GM23338 (cell line): ENCODE data around the gene CDH18. TPM values are rescaled to one million over a fixed set of nuclear protein-coding genes. Genes with fewer than 3 reads are reported as not detected.

Source experiments
- ATAC-seq: fragments of 200-7000 bp; cut with Tn5 transposase; 3 replicates; pipeline ENCODE4 v1.9.1; 2020
- DNase-seq: peaks from one replicate; pipeline ENCODE4 v3.0.0-alpha.2; 2015; ENCODE audit warnings: low spot score
- H2AFZ ChIP-seq: fragments of 200-600 bp; sonication (generic); 2 replicates; pipeline ENCODE4 v1.8.0; 2016; ENCODE audit warnings: antibody characterized with exemption, mild to moderate bottlenecking, moderate library complexity
- H3F3A ChIP-seq: fragments of 200-600 bp; sonication (generic); replicated peaks from 2 replicates; pipeline ENCODE4 v1.8.0; 2017; ENCODE audit warnings: antibody characterized with exemption, mixed run types, low read depth
- H3K27ac ChIP-seq: fragments of 200-600 bp; sonication (generic); 2 replicates; pipeline ENCODE4 v1.6.1; 2016; ENCODE audit warnings: low read depth
- H3K27me3 ChIP-seq: fragments of 200-600 bp; sonication (generic); 2 replicates; pipeline ENCODE4 v1.8.0; 2016; ENCODE audit warnings: mild to moderate bottlenecking, mixed run types, moderate library complexity; ENCODE audit not compliant: insufficient read depth
- H3K36me3 ChIP-seq: fragments of 200-600 bp; sonication (generic); 2 replicates; pipeline ENCODE4 v1.8.0; 2016; ENCODE audit warnings: mild to moderate bottlenecking; ENCODE audit not compliant: insufficient read depth
- H3K4me1 ChIP-seq: fragments of 200-600 bp; sonication (generic); 2 replicates; pipeline ENCODE4 v1.8.0; 2016; ENCODE audit warnings: mild to moderate bottlenecking, moderate library complexity; ENCODE audit not compliant: insufficient read depth
- H3K4me2 ChIP-seq: fragments of 200-600 bp; sonication (generic); 2 replicates; pipeline ENCODE4 v1.7.1; 2017; ENCODE audit warnings: mixed run types
- H3K4me3 ChIP-seq: fragments of 200-600 bp; sonication (generic); 2 replicates; pipeline ENCODE4 v1.6.1; 2016; ENCODE audit warnings: mixed run types
- H3K79me2 ChIP-seq: fragments of 200-600 bp; sonication (generic); replicated peaks from 2 replicates; pipeline ENCODE4 v1.8.0; 2017; ENCODE audit warnings: mild to moderate bottlenecking; ENCODE audit not compliant: insufficient read depth
- H3K9me2 ChIP-seq: fragments of 200-600 bp; sonication (generic); 2 replicates; pipeline ENCODE4 v1.8.0; 2017; ENCODE audit not compliant: insufficient read depth
- H4K20me1 ChIP-seq: fragments of 200-600 bp; sonication (generic); replicated peaks from 2 replicates; pipeline ENCODE4 v1.8.0; 2017; ENCODE audit warnings: mild to moderate bottlenecking; ENCODE audit not compliant: insufficient read depth
- H3K27ac Mint-ChIP-seq: 2 replicates; pipeline ENCODE4 v1.8.0; 2020; ENCODE audit warnings: inconsistent platforms, mild to moderate bottlenecking, moderate library complexity, mixed read lengths
- H3K27me3 Mint-ChIP-seq: 3 replicates; pipeline ENCODE4 v1.8.0; 2022; ENCODE audit warnings: low read depth, mild to moderate bottlenecking, moderate library complexity, mixed read lengths, inconsistent platforms; ENCODE audit not compliant: insufficient read depth, poor library complexity
- H3K36me3 Mint-ChIP-seq: 3 replicates; pipeline ENCODE4 v1.8.0; 2021; ENCODE audit warnings: low read depth, mild to moderate bottlenecking, inconsistent platforms, moderate library complexity, mixed read lengths
- H3K4me1 Mint-ChIP-seq: 3 replicates; pipeline ENCODE4 v1.8.0; 2020; ENCODE audit warnings: mild to moderate bottlenecking, inconsistent platforms, mixed read lengths
- H3K4me3 Mint-ChIP-seq: 3 replicates; pipeline ENCODE4 v1.8.0; 2021; ENCODE audit warnings: moderate library complexity, mild to moderate bottlenecking, inconsistent platforms, mixed read lengths
- H3K9me3 Mint-ChIP-seq: 3 replicates; pipeline ENCODE4 v1.8.0; 2020; ENCODE audit warnings: moderate library complexity, mild to moderate bottlenecking, inconsistent platforms, mixed read lengths
- CREB1 ChIP-seq: fragments of 250-450 bp; sonication (Bioruptor Pico); IDR thresholded peaks from 2 replicates; pipeline ENCODE4 v1.5.0; 2020; ENCODE audit warnings: low read depth, mild to moderate bottlenecking, moderate library complexity
- EZH2 ChIP-seq: fragments of 200-600 bp; sonication (generic); IDR thresholded peaks from one replicate; pipeline ENCODE4 v1.8.0; 2017; ENCODE audit warnings: antibody characterized with exemption, mild to moderate bottlenecking, low read depth; ENCODE audit not compliant: unreplicated experiment
- EZH2phosphoT487 ChIP-seq: fragments of 200-600 bp; sonication (generic); IDR thresholded peaks from one replicate; pipeline ENCODE4 v1.8.1; 2018; ENCODE audit warnings: antibody characterized with exemption; ENCODE audit not compliant: unreplicated experiment
- JUNB ChIP-seq: IDR thresholded peaks from one replicate; pipeline ENCODE4 v1.6.1; 2016; ENCODE audit warnings: antibody characterized with exemption; ENCODE audit not compliant: unreplicated experiment
- NANOG ChIP-seq: IDR thresholded peaks from 2 replicates; pipeline ENCODE4 v1.6.1; 2016; ENCODE audit warnings: antibody characterized with exemption, borderline replicate concordance
- POLR2AphosphoS5 ChIP-seq: IDR thresholded peaks from 2 replicates; pipeline ENCODE4 v1.6.1; 2016; ENCODE audit warnings: antibody characterized with exemption, low read depth
- STAT1 ChIP-seq: IDR thresholded peaks from one replicate; pipeline ENCODE4 v1.6.1; 2016; ENCODE audit warnings: antibody characterized with exemption; ENCODE audit not compliant: unreplicated experiment
- ZNF114 ChIP-seq: fragments of 250-450 bp; sonication (Bioruptor Pico); IDR thresholded peaks from 2 replicates; pipeline ENCODE4 v1.5.0; 2020; ENCODE audit warnings: mild to moderate bottlenecking, moderate library complexity
- ZNF331 ChIP-seq: fragments of 250-450 bp; sonication (Bioruptor Pico); IDR thresholded peaks from 2 replicates; pipeline ENCODE4 v1.5.0; 2020; ENCODE audit warnings: low read depth, mild to moderate bottlenecking, moderate library complexity
- polyA plus RNA-seq: library from polyadenylated mRNA; unstranded; fragments of >200 nt; fragmentation: Nextera tagmentation; extraction: Ambion mirVana; gene quantifications from 2 replicates; pipeline ENCODE4 v1.2.1, GENCODE V29; 2016
- total RNA-seq: library from RNA; depleted of rRNA; stranded (reverse); fragments of >200 nt; shearing (Covaris generic); gene quantifications from 2 replicates; pipeline ENCODE4 v1.2.3, GENCODE V29; 2014
- TF ChIP-seq, protein P1 (sequence below): fragments of 250-450 bp; sonication (Bioruptor Pico); IDR thresholded peaks from 2 replicates; pipeline ENCODE4 v1.5.0; 2020; ENCODE audit warnings: mild to moderate bottlenecking, moderate library complexity
- TF ChIP-seq, protein P2 (sequence below), 2 experiments: fragments of 200-600 bp in 1 of 2; sonication (generic) in 1 of 2; conservative IDR thresholded peaks; 2 replicates each; pipeline versions ENCODE4 v1.5.1 to v1.6.1; 2016 to 2017; ENCODE audit warnings: antibody characterized with exemption in 2 of 2, low read depth in 2 of 2, mild to moderate bottlenecking in 2 of 2, moderate library complexity in 1 of 2
- TF ChIP-seq, protein P3 (sequence below): IDR thresholded peaks from one replicate; pipeline ENCODE4 v1.6.1; 2018; ENCODE audit warnings: antibody characterized with exemption; ENCODE audit not compliant: unreplicated experiment
- TF ChIP-seq, protein P4 (sequence below): IDR thresholded peaks from 2 replicates; pipeline ENCODE4 v1.6.1; 2016; ENCODE audit warnings: antibody characterized with exemption

Gene CDH18
- total and polyA plus RNA-seq, 2 experiments from 2014 or later = 1.3 TPM; not detected in 1

DNA sequence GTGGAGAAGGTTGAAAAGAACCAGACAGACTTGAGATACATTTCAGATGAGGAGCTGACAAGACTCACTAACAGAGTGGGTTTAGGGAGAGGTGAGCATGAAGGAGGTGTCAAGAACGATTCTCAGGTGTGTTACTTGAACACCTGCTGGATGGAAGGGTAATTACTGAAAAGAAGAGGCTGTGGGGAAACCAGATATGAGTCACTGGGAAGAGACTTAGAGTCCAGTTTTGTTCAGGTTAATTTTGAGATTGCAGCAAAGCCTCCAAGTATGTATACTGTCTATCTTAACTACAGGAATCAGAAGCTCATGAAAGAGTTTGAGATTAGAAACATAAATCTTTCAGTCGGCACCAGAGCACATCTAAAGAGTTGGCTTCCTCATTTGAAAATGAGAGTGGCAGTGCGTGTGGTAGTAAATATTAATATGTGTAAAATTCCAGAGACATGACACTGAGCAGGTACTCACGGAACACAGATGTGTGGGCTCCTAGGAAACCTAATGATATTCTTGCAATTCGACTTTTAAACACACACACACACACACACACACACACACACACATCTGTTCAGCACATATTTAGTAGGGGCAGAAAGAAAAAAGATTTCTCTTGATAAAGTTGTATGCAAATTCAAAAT, 197.1 kb downstream of the CDH18 start (continued):
- TF ChIP-seq, protein P1, sequence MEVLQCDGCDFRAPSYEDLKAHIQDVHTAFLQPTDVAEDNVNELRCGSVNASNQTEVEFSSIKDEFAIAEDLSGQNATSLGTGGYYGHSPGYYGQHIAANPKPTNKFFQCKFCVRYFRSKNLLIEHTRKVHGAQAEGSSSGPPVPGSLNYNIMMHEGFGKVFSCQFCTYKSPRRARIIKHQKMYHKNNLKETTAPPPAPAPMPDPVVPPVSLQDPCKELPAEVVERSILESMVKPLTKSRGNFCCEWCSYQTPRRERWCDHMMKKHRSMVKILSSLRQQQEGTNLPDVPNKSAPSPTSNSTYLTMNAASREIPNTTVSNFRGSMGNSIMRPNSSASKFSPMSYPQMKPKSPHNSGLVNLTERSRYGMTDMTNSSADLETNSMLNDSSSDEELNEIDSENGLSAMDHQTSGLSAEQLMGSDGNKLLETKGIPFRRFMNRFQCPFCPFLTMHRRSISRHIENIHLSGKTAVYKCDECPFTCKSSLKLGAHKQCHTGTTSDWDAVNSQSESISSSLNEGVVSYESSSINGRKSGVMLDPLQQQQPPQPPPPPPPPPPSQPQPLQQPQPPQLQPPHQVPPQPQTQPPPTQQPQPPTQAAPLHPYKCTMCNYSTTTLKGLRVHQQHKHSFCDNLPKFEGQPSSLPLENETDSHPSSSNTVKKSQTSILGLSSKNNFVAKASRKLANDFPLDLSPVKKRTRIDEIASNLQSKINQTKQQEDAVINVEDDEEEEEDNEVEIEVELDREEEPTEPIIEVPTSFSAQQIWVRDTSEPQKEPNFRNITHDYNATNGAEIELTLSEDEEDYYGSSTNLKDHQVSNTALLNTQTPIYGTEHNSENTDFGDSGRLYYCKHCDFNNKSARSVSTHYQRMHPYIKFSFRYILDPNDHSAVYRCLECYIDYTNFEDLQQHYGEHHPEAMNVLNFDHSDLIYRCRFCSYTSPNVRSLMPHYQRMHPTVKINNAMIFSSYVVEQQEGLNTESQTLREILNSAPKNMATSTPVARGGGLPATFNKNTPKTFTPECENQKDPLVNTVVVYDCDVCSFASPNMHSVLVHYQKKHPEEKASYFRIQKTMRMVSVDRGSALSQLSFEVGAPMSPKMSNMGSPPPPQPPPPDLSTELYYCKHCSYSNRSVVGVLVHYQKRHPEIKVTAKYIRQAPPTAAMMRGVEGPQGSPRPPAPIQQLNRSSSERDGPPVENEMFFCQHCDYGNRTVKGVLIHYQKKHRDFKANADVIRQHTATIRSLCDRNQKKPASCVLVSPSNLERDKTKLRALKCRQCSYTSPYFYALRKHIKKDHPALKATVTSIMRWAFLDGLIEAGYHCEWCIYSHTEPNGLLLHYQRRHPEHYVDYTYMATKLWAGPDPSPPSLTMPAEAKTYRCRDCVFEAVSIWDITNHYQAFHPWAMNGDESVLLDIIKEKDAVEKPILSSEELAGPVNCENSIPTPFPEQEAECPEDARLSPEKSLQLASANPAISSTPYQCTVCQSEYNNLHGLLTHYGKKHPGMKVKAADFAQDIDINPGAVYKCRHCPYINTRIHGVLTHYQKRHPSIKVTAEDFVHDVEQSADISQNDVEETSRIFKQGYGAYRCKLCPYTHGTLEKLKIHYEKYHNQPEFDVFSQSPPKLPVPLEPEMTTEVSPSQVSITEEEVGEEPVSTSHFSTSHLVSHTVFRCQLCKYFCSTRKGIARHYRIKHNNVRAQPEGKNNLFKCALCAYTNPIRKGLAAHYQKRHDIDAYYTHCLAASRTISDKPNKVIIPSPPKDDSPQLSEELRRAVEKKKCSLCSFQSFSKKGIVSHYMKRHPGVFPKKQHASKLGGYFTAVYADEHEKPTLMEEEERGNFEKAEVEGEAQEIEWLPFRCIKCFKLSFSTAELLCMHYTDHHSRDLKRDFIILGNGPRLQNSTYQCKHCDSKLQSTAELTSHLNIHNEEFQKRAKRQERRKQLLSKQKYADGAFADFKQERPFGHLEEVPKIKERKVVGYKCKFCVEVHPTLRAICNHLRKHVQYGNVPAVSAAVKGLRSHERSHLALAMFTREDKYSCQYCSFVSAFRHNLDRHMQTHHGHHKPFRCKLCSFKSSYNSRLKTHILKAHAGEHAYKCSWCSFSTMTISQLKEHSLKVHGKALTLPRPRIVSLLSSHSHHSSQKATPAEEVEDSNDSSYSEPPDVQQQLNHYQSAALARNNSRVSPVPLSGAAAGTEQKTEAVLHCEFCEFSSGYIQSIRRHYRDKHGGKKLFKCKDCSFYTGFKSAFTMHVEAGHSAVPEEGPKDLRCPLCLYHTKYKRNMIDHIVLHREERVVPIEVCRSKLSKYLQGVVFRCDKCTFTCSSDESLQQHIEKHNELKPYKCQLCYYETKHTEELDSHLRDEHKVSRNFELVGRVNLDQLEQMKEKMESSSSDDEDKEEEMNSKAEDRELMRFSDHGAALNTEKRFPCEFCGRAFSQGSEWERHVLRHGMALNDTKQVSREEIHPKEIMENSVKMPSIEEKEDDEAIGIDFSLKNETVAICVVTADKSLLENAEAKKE (CRISPR knock-in tag) = no peak

DNA sequence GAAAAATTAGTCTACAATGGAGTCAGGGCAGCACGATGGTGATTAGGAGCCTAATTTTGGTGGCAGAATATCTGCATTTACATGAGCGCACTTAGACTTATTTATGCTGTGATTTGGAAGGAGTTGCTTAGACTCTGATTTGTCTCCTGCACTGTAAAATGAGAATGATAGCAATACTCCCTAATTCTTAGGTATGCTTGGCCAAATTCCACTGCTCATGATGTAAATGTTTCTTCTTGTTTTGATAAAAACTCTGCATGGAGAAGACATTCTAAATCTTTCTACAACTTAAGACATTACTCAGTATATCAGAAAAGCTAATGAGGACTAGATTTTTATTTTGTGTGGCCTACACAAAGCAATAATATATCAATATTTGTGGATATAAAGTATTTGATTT, 205.4 kb downstream of the CDH18 start:
- no peak overlapping the region for H3K4me2 ChIP-seq
- no peak for ATAC-seq
- no peaks in the 10 kb centered on the region for H3K36me3 ChIP-seq
- no peak overlapping the region for H3K4me3 ChIP-seq
- Mint-ChIP-seq H3K4me3 (no peak overlapping the region), H3K27me3 (no peaks in the 10 kb centered on the region), H3K9me3 (no peaks in the 10 kb centered on the region), H3K4me1 (peaks cover 5% of the 10 kb centered on the region; the same call in 2 of the 3 replicates), H3K27ac (no peak overlapping the region), H3K36me3 (no peaks in the 10 kb centered on the region)
- no peaks in the 10 kb centered on the region for H3K27me3 ChIP-seq
- no peaks in the 10 kb centered on the region for H3K79me2 ChIP-seq
- no peak for DNase-seq
- H4K20me1 ChIP-seq = no peaks in the 10 kb centered on the region
- no peaks in the 10 kb centered on the region for H3K9me2 ChIP-seq
- peak overlapping the region; percentile 7; the same call in 1 of the 2 replicates for H2AFZ ChIP-seq
- no peaks in the 10 kb centered on the region for H3K4me1 ChIP-seq
- H3F3A ChIP-seq = no peaks in the 10 kb centered on the region
- no peak overlapping the region for H3K27ac ChIP-seq
- TF ChIP-seq EZH2 (no peak), ZNF114 (CRISPR knock-in tag) (no peak), JUNB (no peak), CREB1 (no peak), STAT1 (no peak), EZH2phosphoT487 (no peak), ZNF331 (no peak), NANOG (no peak), POLR2AphosphoS5 (no peak)
- TF ChIP-seq, protein P2, sequence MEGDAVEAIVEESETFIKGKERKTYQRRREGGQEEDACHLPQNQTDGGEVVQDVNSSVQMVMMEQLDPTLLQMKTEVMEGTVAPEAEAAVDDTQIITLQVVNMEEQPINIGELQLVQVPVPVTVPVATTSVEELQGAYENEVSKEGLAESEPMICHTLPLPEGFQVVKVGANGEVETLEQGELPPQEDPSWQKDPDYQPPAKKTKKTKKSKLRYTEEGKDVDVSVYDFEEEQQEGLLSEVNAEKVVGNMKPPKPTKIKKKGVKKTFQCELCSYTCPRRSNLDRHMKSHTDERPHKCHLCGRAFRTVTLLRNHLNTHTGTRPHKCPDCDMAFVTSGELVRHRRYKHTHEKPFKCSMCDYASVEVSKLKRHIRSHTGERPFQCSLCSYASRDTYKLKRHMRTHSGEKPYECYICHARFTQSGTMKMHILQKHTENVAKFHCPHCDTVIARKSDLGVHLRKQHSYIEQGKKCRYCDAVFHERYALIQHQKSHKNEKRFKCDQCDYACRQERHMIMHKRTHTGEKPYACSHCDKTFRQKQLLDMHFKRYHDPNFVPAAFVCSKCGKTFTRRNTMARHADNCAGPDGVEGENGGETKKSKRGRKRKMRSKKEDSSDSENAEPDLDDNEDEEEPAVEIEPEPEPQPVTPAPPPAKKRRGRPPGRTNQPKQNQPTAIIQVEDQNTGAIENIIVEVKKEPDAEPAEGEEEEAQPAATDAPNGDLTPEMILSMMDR (conservative IDR thresholded peaks at IDR 0.05; ENCODE audit: low read depth in 2 of 2) = no peak
- TF ChIP-seq, protein P3, sequence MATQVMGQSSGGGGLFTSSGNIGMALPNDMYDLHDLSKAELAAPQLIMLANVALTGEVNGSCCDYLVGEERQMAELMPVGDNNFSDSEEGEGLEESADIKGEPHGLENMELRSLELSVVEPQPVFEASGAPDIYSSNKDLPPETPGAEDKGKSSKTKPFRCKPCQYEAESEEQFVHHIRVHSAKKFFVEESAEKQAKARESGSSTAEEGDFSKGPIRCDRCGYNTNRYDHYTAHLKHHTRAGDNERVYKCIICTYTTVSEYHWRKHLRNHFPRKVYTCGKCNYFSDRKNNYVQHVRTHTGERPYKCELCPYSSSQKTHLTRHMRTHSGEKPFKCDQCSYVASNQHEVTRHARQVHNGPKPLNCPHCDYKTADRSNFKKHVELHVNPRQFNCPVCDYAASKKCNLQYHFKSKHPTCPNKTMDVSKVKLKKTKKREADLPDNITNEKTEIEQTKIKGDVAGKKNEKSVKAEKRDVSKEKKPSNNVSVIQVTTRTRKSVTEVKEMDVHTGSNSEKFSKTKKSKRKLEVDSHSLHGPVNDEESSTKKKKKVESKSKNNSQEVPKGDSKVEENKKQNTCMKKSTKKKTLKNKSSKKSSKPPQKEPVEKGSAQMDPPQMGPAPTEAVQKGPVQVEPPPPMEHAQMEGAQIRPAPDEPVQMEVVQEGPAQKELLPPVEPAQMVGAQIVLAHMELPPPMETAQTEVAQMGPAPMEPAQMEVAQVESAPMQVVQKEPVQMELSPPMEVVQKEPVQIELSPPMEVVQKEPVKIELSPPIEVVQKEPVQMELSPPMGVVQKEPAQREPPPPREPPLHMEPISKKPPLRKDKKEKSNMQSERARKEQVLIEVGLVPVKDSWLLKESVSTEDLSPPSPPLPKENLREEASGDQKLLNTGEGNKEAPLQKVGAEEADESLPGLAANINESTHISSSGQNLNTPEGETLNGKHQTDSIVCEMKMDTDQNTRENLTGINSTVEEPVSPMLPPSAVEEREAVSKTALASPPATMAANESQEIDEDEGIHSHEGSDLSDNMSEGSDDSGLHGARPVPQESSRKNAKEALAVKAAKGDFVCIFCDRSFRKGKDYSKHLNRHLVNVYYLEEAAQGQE = no peak
- TF ChIP-seq, protein P4, sequence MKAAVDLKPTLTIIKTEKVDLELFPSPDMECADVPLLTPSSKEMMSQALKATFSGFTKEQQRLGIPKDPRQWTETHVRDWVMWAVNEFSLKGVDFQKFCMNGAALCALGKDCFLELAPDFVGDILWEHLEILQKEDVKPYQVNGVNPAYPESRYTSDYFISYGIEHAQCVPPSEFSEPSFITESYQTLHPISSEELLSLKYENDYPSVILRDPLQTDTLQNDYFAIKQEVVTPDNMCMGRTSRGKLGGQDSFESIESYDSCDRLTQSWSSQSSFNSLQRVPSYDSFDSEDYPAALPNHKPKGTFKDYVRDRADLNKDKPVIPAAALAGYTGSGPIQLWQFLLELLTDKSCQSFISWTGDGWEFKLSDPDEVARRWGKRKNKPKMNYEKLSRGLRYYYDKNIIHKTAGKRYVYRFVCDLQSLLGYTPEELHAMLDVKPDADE = no peak
